H1 (cell line): ENCODE results near the gene KRR1. TPM values are rescaled to one million over a fixed set of nuclear protein-coding genes. Genes with fewer than 3 reads are reported as not detected.
A peak's percentile ranks its signal among the peaks of the same experiment; 100 is the strongest.

Source experiments
- CTCF ChIA-PET: fragments of 300-600 bp; sonication (Branson Sonifier 250); formaldehyde crosslinking; loops from one replicate; lab custom pipeline; 2021; ENCODE audit not compliant: partially characterized antibody; lab: Charles Lee
- POLR2A ChIA-PET: fragments of 300-600 bp; sonication (Branson Sonifier 250); formaldehyde crosslinking; loops from one replicate; lab custom pipeline; 2021; ENCODE audit warnings: inconsistent platforms; ENCODE audit not compliant: partially characterized antibody; lab: Charles Lee
- DNase-seq, 2 experiments: peaks; one replicate each; pipeline versions ENCODE4 v3.0.0 to v3.0.0-alpha.2; 2010 to 2022; ENCODE audit warnings: low spot score in 2 of 2, low read depth in 1 of 2, mixed read lengths in 1 of 2
- FAIRE-seq: peaks from 2 replicates; lab custom pipeline; 2011; peaks lifted over from hg19 to GRCh38; lab: Jason Lieb, UNC
- H2AFZ ChIP-seq: 2 replicates; pipeline ENCODE4 v1.8.1; 2012; ENCODE audit warnings: low read length, inconsistent platforms
- H2AK5ac ChIP-seq: 2 replicates; pipeline ENCODE4 v1.6.1; 2013; ENCODE audit warnings: low read depth, low read length
- H2BK120ac ChIP-seq: replicated peaks from 2 replicates; pipeline ENCODE3; 2013; ENCODE audit warnings: low read depth, low read length, inconsistent platforms
- H2BK12ac ChIP-seq: 2 replicates; pipeline ENCODE4 v1.6.1; 2013; ENCODE audit warnings: low read depth, low read length
- H2BK15ac ChIP-seq: 2 replicates; pipeline ENCODE4 v1.6.1; 2013; ENCODE audit warnings: low read length
- H2BK20ac ChIP-seq: 2 replicates; pipeline ENCODE4 v1.6.1; 2013; ENCODE audit warnings: low read length
- H2BK5ac ChIP-seq: 2 replicates; pipeline ENCODE4 v1.6.1; 2013; ENCODE audit warnings: low read depth, low read length
- H3K14ac ChIP-seq: 2 replicates; pipeline ENCODE4 v1.6.1; 2013; ENCODE audit warnings: inconsistent platforms; ENCODE audit not compliant: insufficient read length
- H3K18ac ChIP-seq: 2 replicates; pipeline ENCODE4 v1.6.1; 2013; ENCODE audit warnings: low read length; ENCODE audit errors: extremely low read depth
- H3K23ac ChIP-seq: 2 replicates; pipeline ENCODE4 v1.6.1; 2013; ENCODE audit warnings: inconsistent platforms; ENCODE audit not compliant: insufficient read length
- H3K23me2 ChIP-seq: 2 replicates; pipeline ENCODE4 v1.6.1; 2013; ENCODE audit warnings: low read depth, low read length
- H3K27ac ChIP-seq: 2 replicates; pipeline ENCODE4 v1.6.1; 2011; ENCODE audit warnings: low read depth, low read length, inconsistent platforms
- H3K27me3 ChIP-seq, 4 experiments: replicated peaks in 1 of 4; 1 replicate in 1 of 4; 2 replicates in 3 of 4; pipeline versions ENCODE4 v1.6.1 to v1.8.1; 2011 to 2013; ENCODE audit warnings: low read length in 3 of 4, mild to moderate bottlenecking in 3 of 4, inconsistent platforms in 2 of 4, mixed read lengths in 2 of 4, moderate library complexity in 1 of 4; ENCODE audit not compliant: control insufficient read depth in 3 of 4, insufficient read depth in 3 of 4; ENCODE audit errors: extremely low read depth in 1 of 4
- H3K36me3 ChIP-seq, 4 experiments: 2 replicates each; pipeline versions ENCODE4 v1.6.1 to v1.8.1; 2011 to 2013; ENCODE audit warnings: mild to moderate bottlenecking in 4 of 4, low read length in 3 of 4, moderate library complexity in 2 of 4, control low read depth in 1 of 4, inconsistent platforms in 1 of 4; ENCODE audit not compliant: insufficient read depth in 4 of 4, control insufficient read depth in 2 of 4
- H3K4ac ChIP-seq: replicated peaks from 2 replicates; pipeline ENCODE3; 2013; ENCODE audit warnings: low read length, low read depth, mixed read lengths, inconsistent platforms; ENCODE audit not compliant: insufficient read length
- H3K4me1 ChIP-seq, 4 experiments: replicated peaks in 1 of 4; 1 replicate in 1 of 4; 2 replicates in 3 of 4; pipeline versions ENCODE4 v1.6.1 to v1.8.1; 2011 to 2013; ENCODE audit warnings: low read length in 3 of 4, inconsistent platforms in 2 of 4, mixed read lengths in 1 of 4; ENCODE audit not compliant: insufficient read depth in 4 of 4, control insufficient read depth in 3 of 4
- H3K4me2 ChIP-seq, 2 experiments: 2 replicates each; pipeline versions ENCODE4 v1.6.1 to v1.8.1; 2011 to 2013; ENCODE audit warnings: low read depth in 2 of 2, low read length in 2 of 2, control low read depth in 1 of 2, inconsistent platforms in 1 of 2, mild to moderate bottlenecking in 1 of 2; ENCODE audit not compliant: insufficient read depth in 1 of 2
- H3K4me3 ChIP-seq, 4 experiments: fragments of 200-600, 300-600 bp in 1 of 4; sonication (generic), shearing (Covaris generic), sonication (Bioruptor Twin) in 1 of 4; 2 replicates each; pipeline versions ENCODE4 v1.5.1 to v1.8.1; 2011 to 2016; ENCODE audit warnings: low read length in 4 of 4, low read depth in 3 of 4, control low read depth in 2 of 4, inconsistent platforms in 2 of 4, mild to moderate bottlenecking in 2 of 4, mixed read lengths in 1 of 4, moderate library complexity in 1 of 4; ENCODE audit not compliant: insufficient read depth in 2 of 4; ENCODE audit errors: extremely low read depth in 1 of 4
- H3K56ac ChIP-seq: replicated peaks from 2 replicates; pipeline ENCODE3; 2013; ENCODE audit warnings: low read depth, mild to moderate bottlenecking, mixed read lengths, low read length, inconsistent platforms; ENCODE audit not compliant: insufficient read length
- H3K79me1 ChIP-seq: 2 replicates; pipeline ENCODE4 v1.6.1; 2013; ENCODE audit warnings: low read depth, low read length, control low read depth
- H3K79me2 ChIP-seq, 2 experiments: 2 replicates each; pipeline versions ENCODE4 v1.6.1 to v1.8.1; 2012 to 2013; ENCODE audit warnings: low read length in 2 of 2, mild to moderate bottlenecking in 2 of 2, inconsistent platforms in 1 of 2; ENCODE audit not compliant: insufficient read depth in 2 of 2, control insufficient read depth in 1 of 2
- H3K9ac ChIP-seq, 4 experiments: replicated peaks in 1 of 4; 1 replicate in 1 of 4; 2 replicates in 3 of 4; pipeline versions ENCODE4 v1.6.1 to v1.8.1; 2011 to 2013; ENCODE audit warnings: low read depth in 3 of 4, low read length in 3 of 4, control low read depth in 2 of 4, mild to moderate bottlenecking in 2 of 4, moderate library complexity in 2 of 4, inconsistent platforms in 1 of 4; ENCODE audit errors: extremely low read depth in 1 of 4
- H3K9me3 ChIP-seq, 2 experiments: 2 replicates each; pipeline versions ENCODE4 v1.6.1 to v1.8.1; 2012 to 2013; ENCODE audit warnings: mild to moderate bottlenecking in 2 of 2, moderate library complexity in 2 of 2, control low read depth in 1 of 2, inconsistent platforms in 1 of 2, low read depth in 1 of 2, low read length in 1 of 2, mixed read lengths in 1 of 2; ENCODE audit not compliant: insufficient read depth in 2 of 2
- H4K20me1 ChIP-seq, 2 experiments: replicated peaks in 1 of 2; 2 replicates each; pipeline versions ENCODE3 to v1.8.1; 2011 to 2013; ENCODE audit warnings: inconsistent platforms in 2 of 2, low read length in 2 of 2, mild to moderate bottlenecking in 1 of 2; ENCODE audit not compliant: insufficient read depth in 2 of 2, control insufficient read depth in 1 of 2
- H4K5ac ChIP-seq: 2 replicates; pipeline ENCODE4 v1.6.1; 2013; ENCODE audit warnings: low read length, low read depth, mixed read lengths, inconsistent platforms; ENCODE audit not compliant: insufficient read length
- H4K8ac ChIP-seq: 2 replicates; pipeline ENCODE4 v1.8.0; 2013; ENCODE audit warnings: mild to moderate bottlenecking, moderate library complexity, low read length, inconsistent platforms; ENCODE audit not compliant: insufficient read depth; ENCODE audit errors: extremely low read depth
- H4K91ac ChIP-seq: replicated peaks from 2 replicates; pipeline ENCODE3; 2013; ENCODE audit warnings: low read length, mixed read lengths, inconsistent platforms; ENCODE audit not compliant: insufficient read length
- RAD21 ChIP-seq, 2 experiments: IDR thresholded peaks in 1 of 2; conservative IDR thresholded peaks in 1 of 2; 2 replicates each; pipeline ENCODE4 v1.6.1; 2011; ENCODE audit warnings: low read depth in 2 of 2, low read length in 2 of 2, improper control_type of control experiment in 1 of 2, inconsistent platforms in 1 of 2, mild to moderate bottlenecking in 1 of 2, moderate library complexity in 1 of 2
- WGBS, 2 experiments: shearing (Covaris generic) in 1 of 2; methylation state at CpG; one replicate each; pipeline versions ENCODE4 v1.1.6 to v1.1.7; 2013 to 2015; ENCODE audit warnings: low lambda C conversion rate in 2 of 2, mixed read lengths in 2 of 2, inconsistent platforms in 1 of 2, low coverage in 1 of 2, missing lambda C conversion rate in 1 of 2; ENCODE audit not compliant: insufficient replicate concordance in 2 of 2, insufficient coverage in 1 of 2, insufficient read length in 1 of 2; ENCODE audit errors: extremely low coverage in 1 of 2, missing lambda C conversion rate in 1 of 2; 5-methylcytosine and 5-hydroxymethylcytosine counted together
- polyA plus RNA-seq, 7 experiments: library from polyadenylated mRNA; depleted of rRNA in 3 of 7; stranded (reverse) in 5 of 7; unstranded in 2 of 7; fragments of >200 nt in 5 of 7; fragments of 200-250 nt in 2 of 7; gene quantifications; 1 replicate in 5 of 7; 2 replicates in 1 of 7; 4 replicates in 1 of 7; pipeline versions ENCODE4 v1.2.1 to v1.2.3, GENCODE V29; 2011 to 2013; ENCODE audit warnings: missing spikeins in 2 of 7, mixed read lengths in 2 of 7
- total RNA-seq: library from RNA; stranded (reverse); fragmentation: NEBNext Ultra II Directional; extraction: Animal tissue kit (Norgen Biotek cat#: 25700); gene quantifications from 2 replicates; pipeline ENCODE4 v1.2.1, GENCODE V29; 2021
- TF ChIP-seq, protein P1 (sequence below), 3 experiments: IDR thresholded peaks; 1 replicate in 2 of 3; 2 replicates in 1 of 3; pipeline versions ENCODE4 v1.5.1 to v1.6.1; 2011; ENCODE audit warnings: low read length in 3 of 3, mild to moderate bottlenecking in 3 of 3, inconsistent platforms in 2 of 3, low read depth in 1 of 3, moderate library complexity in 1 of 3; ENCODE audit not compliant: insufficient read depth in 1 of 3; ENCODE audit errors: control extremely low read depth in 1 of 3

Gene KRR1
- total and polyA plus RNA-seq, 2 of the 8 experiments (the other 6 are each of a cell fraction or from before 2014, with no cell fraction given), result 6.1 to 80.1 TPM

DNA sequence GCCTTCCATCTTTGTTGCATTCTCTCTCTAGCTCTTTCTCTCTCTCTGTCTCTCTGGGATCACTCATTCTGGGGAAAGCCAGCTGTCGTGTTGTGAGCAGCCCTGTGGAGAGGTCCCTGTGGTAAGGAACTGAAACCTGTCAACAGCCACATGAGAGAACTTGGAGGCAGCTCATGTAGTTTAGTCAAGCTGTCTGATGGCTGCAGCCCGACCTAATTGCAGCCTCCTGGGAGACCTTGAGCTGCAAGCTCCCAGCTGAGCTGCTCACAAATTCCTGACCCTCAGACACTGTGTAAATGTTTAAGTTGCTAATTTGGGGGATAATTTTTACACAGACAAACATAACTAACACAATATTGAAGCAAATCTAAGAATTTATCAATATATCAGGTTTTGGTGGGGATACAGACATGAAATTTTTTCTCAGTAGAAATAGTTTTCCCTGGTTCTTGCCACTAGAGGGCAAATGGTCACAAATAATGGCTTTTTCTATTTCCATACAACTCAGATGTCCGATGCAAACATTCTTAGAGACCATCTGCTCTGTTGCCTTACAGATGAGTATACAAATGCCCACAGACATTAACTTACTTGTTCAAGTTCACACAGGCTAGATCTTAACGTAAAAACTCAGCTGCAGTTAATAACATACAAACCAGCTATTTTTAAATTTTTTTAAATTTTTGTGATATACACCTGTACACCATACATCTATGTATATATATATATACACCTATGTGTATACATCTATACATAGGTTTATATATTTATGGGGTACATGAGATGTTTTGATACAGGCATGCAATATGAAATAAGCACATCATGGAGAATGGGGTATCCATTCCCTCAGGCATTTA is 15.5 kb upstream of the KRR1 start:
- H3K4ac ChIP-seq, result no peak overlapping the region
- no peaks in the 10 kb centered on the region for H3K9me3 ChIP-seq
- H3K14ac ChIP-seq, result no peak overlapping the region
- H3K36me3 ChIP-seq, result no peaks in the 10 kb centered on the region
- H2BK5ac ChIP-seq, result no peak overlapping the region
- H4K91ac ChIP-seq, result no peak overlapping the region
- H2BK20ac ChIP-seq, result no peak overlapping the region
- ChIA-PET POLR2A (interaction anchor here (1.0 kb wide), 1 partner anchor 16 kb away, joined by 3 read pairs; the partner anchor contains the start of gene KRR1), CTCF (interaction anchor here (0.6 to 4.2 kb wide), 50 partner anchors 9 to 939 kb away, joined by 3 to 36 read pairs (median 3); partner anchors contain the start of genes GLIPR1L1, KRR1 and PHLDA1)
- DNase-seq (no peak), FAIRE-seq (no peak)
- H3K79me1 ChIP-seq, result no peaks in the 10 kb centered on the region
- no peaks in the 10 kb centered on the region for H4K20me1 ChIP-seq
- no peak overlapping the region for H2BK120ac ChIP-seq
- H2AK5ac ChIP-seq, result no peak overlapping the region
- H3K23ac ChIP-seq, result no peak overlapping the region
- H2BK15ac ChIP-seq, result no peak overlapping the region
- no peak overlapping the region for H3K9ac ChIP-seq
- H3K79me2 ChIP-seq, result no peaks in the 10 kb centered on the region
- H3K27me3 ChIP-seq, result no peaks in the 10 kb centered on the region
- H3K4me2 ChIP-seq, result no peak overlapping the region
- WGBS, 2 experiments, result 51% methylated on average over 4 of the region's 4 CpGs; no CpG with 5 or more reads in 1 of the 2 experiments
- no peak overlapping the region for H4K5ac ChIP-seq
- no peak overlapping the region for H2AFZ ChIP-seq
- no peaks in the 10 kb centered on the region for H3K4me1 ChIP-seq
- no peak overlapping the region for H3K27ac ChIP-seq
- H3K23me2 ChIP-seq, result no peaks in the 10 kb centered on the region
- H4K8ac ChIP-seq, result no peak overlapping the region; the same call in 1 of the 2 replicates
- H3K18ac ChIP-seq, result no peak overlapping the region
- no peak overlapping the region; the same call in 1 of the 2 replicates for H2BK12ac ChIP-seq
- H3K4me3 ChIP-seq, result no peak overlapping the region
- H3K56ac ChIP-seq, result no peak overlapping the region
- TF ChIP-seq, protein P1, sequence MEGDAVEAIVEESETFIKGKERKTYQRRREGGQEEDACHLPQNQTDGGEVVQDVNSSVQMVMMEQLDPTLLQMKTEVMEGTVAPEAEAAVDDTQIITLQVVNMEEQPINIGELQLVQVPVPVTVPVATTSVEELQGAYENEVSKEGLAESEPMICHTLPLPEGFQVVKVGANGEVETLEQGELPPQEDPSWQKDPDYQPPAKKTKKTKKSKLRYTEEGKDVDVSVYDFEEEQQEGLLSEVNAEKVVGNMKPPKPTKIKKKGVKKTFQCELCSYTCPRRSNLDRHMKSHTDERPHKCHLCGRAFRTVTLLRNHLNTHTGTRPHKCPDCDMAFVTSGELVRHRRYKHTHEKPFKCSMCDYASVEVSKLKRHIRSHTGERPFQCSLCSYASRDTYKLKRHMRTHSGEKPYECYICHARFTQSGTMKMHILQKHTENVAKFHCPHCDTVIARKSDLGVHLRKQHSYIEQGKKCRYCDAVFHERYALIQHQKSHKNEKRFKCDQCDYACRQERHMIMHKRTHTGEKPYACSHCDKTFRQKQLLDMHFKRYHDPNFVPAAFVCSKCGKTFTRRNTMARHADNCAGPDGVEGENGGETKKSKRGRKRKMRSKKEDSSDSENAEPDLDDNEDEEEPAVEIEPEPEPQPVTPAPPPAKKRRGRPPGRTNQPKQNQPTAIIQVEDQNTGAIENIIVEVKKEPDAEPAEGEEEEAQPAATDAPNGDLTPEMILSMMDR (IDR thresholded peaks at IDR 0.05; ENCODE audit: control extremely low read depth in 1 of 3, insufficient read depth in 1 of 3, low read depth in 1 of 3, low read length in 3 of 3), result peak in 2 of 3 experiments; percentile 46 to 50; a peak in 2 of 4 replicates
- peak; percentile 81 to 84 for TF ChIP-seq RAD21 (IDR thresholded peaks at IDR 0.05 in 1 of 2, conservative IDR thresholded peaks at IDR 0.05 in 1 of 2; ENCODE audit: low read depth in 2 of 2, low read length in 2 of 2)
